Keratinocyte (primary cell): ENCODE results near the gene UPB1.

Experiments used
- CTCF ChIP-seq, 3 experiments: IDR thresholded peaks in 1 of 3; conservative IDR thresholded peaks in 1 of 3; optimal IDR thresholded peaks in 1 of 3; 2 replicates in 2 of 3; 3 replicates in 1 of 3; pipeline versions ENCODE3 to v1.5.1; 2011; ENCODE audit warnings: low read length in 3 of 3, mild to moderate bottlenecking in 3 of 3, moderate library complexity in 2 of 3, control low read depth in 1 of 3, inconsistent platforms in 1 of 3; ENCODE audit not compliant: insufficient read depth in 2 of 3; ENCODE audit errors: extremely low read depth in 1 of 3
- EZH2 ChIP-seq: IDR thresholded peaks from one replicate; pipeline ENCODE4 v1.6.1; 2012; ENCODE audit warnings: inconsistent platforms, mild to moderate bottlenecking, low read length, moderate library complexity

- TF ChIP-seq CTCF (optimal IDR thresholded peaks at IDR 0.05 in 1 of 3, IDR thresholded peaks at IDR 0.05 in 1 of 3, conservative IDR thresholded peaks at IDR 0.05 in 1 of 3; ENCODE audit: extremely low read depth in 1 of 3, insufficient read depth in 2 of 3, low read length in 3 of 3) (no peak), EZH2 (no peak)
Measured at GRCh38 chr22:24474221-24474620, 20.9 kb upstream of the UPB1 start.
